ENCODE data around the gene CST9.
"Not testable (repeated sequence)": the region's sequence is repeated elsewhere in the genome, so short reads cannot be mapped to it uniquely, and the experiment has no call there.

The CST9 gene

DNA sequence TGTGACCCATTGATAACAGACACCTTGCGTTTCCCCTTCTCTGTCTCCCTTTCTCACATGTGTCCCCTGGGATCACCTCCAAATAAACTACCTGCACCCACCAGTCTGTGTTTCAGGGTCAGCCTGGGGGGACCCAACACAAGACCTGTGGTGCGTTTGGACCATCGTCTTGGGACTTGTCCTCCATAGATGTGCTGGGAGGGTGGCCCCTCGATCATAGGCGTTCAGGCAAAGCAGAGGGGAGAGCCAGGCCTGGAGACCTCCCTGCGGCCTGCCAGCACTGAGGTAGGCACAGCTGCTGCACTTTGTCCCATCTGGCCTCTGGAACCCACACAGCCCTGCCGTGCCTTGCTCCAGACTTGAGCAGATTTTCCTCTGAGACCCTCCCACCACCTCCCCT, 18.1 kb downstream of the CST9 start:
- DNase-seq (ENCODE audit: low read depth) = no peak

DNA sequence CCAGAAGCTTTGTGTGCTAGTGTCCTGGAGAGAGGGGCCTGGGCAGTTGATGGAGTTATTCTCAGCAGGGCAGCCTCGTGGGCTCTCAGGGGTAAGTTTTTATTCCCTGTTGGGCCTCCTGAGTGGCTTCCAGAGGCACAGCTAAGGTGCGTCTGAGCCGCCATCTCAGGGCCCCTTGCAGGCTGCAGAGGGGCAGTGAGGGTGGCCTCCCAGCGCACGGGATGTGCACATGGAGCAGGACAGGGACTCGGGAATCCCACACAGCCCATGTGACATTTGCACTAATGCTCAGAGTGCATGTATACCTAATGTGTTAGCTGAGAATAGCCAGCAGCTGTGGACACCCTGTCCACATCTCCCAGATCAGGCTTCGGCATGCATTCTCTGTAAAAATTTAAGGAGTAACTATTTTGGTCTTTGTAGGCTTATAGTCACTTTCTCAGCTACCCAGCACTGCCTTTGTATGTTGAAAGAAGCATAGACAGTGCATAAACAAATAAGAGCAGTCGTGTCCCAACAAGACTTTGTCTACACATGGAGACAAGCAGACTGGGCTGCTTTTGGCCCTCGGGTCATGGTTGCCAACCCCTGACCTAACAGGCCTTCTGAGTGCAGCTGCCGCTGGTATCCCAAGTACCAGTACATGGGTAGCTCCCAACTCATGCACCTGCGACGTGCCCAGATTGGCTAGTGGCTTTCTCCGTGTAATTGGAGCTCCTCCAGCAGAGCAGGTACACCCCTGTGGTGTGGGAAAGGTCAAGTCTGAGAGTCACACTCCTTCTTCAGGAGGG, 18.8 kb downstream of the CST9 start:
- no peak for DNase-seq (ENCODE audit: low read depth)

DNA sequence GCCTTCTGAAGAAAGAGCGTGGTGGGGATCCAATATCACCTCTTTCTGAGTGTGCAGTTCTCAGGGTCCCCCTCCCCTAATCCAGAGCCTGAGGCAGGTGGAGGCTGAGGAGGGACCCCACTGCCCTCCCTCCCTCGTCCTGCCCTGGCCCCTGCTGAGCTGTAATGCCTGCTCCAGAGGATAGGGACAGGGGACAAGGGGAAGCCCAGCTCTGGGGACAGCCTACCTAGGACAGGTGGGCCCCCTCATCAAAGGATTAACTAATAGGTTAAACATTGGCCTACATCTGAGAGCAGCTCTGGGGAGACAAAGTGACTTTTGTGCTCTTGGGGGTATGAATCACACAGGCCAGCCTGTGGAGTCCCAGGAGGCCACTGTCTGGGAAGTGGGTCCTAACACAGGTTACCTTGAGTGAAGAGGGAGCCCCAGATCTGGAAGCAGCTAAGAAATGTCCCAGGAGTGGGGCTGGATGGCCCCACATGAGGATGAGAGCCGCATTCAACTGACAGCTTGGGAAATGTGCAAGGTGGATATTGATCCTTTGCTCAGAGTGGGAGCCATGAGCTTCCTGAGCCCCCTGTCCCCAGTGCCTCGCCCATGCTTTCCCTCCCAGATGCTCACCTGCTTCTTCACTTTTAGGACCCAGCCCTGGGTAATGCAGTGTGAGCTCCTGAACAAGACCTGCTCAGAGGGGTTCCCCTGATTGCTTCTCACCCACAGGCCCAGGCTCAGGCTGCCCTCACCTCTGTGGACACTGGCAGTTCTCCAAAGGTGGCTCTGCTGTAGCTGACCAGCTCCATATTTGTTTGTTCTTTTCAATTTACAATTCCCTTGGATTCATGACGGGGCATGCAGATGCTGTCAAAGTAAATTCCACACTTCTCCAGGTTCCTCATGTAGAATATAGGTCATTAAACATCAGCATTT, 19.6 kb downstream of the CST9 start:
- no peak for DNase-seq (ENCODE audit: low read depth)

DNA sequence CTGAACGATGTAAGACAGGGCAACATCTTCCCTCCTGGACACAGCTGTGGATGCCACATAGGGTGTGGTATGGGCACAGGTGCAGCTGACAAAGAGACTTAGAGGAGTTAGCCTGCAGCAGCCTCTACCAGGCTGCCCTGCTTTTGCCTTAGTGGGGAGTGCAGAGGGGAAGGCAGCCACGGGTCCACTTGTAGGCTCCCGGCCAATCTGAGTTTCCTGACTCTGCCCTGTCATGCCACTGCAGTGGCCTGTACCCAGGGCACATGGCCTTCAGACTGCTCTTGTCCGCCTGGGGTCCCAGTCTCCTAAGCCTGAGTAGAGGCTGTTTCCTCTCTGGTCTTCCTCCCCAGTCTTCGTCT, 20.3 kb downstream of the CST9 start:
- DNase-seq (ENCODE audit: low read depth) = no peak

DNA sequence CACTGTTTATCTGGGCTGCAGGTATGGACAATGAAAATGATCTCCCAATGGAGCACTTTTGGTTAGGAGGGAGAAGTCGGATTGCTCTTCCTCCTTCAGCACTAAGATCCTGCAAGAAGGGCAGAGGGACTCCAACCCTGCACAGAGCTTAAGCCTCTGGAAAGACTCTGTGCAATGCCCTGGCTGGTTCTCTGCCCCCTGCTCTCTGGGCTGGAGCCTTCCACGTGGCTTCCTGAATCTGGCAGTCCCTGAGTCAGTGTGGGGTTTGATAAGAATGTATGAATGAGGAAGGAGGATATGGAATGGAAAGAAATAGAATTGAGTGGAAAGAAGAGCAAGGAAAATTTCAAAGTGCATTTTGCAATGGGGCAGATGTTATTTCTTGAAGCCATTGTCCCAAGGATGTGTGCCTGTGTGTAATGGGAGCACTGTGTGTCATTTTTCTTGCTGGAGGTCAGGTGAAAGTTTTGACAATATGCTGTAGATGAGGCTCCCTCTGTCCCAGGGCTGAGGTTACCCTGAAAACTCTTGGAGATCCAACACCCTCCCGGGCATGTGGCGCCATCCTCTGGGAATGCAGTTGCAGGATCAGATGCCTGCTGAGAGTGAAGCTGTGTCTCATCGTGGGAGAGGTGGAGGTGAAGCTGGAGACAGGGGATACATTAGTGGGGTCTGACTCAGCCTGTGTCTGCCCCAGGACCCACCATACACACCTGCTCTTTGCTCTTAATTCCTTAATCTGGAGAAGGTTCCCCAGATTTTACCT, 21.1 kb downstream of the CST9 start:
- no peak for DNase-seq (ENCODE audit: low read depth)

DNA sequence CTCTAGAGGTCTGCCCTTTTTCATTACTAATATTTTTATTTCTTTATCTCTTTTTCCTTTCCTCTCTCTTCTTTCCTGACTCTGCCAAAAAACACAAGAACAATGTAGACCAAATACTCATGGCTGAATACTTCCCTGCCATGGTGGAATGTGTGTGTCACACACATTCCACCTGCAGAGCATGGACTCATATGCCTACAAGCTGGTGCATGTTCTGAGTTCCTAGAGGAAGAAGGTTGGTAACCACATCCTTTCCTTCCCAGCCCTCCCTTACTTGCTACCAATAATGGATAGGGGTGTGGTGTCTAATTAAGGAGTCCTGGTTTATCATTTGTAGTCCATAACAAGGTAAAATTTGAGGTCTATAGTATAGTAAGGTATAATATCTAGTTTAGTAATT, 22.2 kb downstream of the CST9 start:
- no peak for DNase-seq (ENCODE audit: low read depth)

DNA sequence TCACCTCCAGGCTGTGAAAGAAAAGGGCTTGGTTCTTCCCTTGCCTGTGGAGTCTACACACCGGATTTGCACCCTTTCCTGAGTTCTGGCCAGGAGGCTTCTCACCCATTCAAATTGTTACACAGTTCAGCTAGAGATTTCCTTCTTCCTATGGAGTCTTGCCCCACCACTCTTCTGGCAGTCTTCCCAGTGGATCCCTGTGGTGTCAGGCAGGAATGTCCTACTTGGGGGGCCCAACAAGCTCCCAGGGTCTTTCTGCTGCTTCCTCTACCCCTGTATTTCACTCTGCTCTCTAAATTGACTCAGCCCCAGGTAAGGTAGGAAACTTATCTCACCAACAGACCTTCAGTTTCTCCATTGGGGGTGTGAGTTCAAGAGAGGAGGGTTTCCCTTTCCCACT, 23.4 kb downstream of the CST9 start:
- DNase-seq (ENCODE audit: low read depth) = no peak

DNA sequence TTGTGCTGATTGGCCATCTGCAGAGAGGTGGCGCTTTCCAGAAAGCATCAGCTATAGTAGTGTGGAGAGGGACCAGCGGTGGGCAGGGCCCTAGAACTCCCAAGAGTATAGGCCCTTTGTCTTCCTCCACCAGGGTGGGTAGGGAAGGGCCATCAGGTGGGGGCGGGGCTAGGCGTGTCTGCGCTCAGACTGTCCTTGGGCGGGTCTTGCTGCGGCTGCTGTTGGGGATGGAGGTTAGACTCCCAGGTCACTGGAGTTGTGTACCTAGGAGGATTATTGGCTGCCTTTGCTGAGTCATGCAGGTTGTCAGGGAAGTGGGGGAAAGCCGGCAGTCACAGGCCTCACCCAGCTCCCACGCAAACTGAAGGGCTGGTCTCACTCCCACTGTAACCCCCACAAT, 23.9 kb downstream of the CST9 start:
- not testable (repeated sequence) for DNase-seq (ENCODE audit: low read depth)

DNA sequence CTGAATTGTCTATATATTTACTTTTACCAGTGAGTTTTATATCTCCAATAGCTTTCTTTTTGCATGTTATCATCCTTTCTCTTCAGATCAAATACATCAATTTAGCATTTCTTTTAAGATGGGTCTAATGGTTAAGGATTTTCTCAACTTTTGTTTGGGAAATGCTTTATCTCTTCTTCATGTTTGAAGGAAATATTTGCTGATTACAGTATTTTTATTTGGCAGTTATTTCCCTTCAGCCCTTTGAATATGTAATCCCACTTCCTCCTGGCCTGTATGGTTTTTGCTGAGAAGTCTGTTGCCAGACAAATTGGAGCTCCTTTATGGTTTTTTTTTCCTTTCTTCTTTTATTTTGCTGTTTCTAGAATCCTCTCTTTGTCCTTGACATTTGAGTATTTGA, 30.7 kb downstream of the CST9 start:
- no peak for DNase-seq (ENCODE audit: low read depth)

DNA sequence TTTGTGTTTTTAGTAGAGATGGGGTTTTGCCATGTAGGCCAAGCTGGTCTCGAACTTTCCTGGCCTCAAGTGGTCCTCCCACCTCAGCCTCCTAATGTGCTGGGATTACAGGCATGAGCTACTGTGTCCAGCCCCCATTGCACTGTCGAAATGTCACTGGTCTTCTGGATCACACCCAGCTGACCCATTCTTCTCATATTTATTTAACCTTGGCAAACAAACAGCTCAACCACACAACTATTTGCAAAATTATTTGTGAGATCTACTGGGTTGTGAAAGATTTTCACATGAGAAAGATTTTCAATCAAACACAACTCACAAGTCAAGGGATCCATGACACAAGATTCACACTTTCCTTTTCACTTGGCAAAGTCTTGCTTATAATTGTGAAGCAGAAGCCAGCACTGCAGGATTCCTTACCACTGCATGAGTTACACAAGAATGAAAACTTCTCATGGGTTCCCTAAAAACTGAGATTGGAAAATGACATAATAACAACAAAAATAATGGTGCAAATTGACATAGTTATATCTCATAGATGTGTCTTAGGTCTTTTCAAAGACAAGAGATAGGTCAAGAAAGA, 35.4 kb downstream of the CST9 start:
- DNase-seq (ENCODE audit: low read depth) = no peak

DNA sequence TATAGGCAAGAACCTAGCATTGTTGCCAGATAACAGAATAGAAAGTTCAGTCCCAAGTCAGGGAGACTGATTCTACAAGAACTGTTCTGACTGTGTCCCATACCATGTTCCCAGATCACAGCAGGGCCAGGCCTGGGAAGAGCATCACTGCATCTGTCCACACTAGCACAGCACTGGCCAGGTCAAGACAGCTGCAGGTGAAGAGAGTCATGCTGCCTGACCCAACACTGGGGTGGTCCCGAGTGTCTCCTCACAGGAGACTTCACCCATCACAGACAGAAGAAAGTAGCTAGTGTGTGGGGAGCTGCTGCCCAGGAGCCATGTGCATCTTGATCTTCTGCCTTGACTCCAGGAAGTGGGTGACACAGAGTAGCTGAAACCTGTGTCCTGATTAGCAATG, 36.1 kb downstream of the CST9 start:
- no peak for DNase-seq (ENCODE audit: low read depth)

DNA sequence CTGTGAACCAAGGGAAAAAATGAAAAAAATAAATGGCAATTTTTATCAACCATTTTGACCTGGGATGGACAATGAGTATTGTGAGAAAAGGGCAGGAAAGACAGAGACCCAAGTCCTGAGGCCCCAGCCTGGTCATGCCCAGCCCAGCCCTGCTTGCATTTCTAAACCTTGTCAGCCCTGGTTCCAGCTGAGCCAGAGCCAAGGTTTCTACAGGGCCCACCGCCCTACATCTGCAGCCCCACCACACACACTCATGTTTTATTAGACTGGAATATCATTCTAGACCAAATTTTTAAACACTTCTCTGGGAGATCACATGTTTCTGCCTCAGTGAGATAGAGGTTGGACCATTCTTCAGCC, 36.8 kb downstream of the CST9 start:
- DNase-seq (ENCODE audit: low read depth) = no peak

DNA sequence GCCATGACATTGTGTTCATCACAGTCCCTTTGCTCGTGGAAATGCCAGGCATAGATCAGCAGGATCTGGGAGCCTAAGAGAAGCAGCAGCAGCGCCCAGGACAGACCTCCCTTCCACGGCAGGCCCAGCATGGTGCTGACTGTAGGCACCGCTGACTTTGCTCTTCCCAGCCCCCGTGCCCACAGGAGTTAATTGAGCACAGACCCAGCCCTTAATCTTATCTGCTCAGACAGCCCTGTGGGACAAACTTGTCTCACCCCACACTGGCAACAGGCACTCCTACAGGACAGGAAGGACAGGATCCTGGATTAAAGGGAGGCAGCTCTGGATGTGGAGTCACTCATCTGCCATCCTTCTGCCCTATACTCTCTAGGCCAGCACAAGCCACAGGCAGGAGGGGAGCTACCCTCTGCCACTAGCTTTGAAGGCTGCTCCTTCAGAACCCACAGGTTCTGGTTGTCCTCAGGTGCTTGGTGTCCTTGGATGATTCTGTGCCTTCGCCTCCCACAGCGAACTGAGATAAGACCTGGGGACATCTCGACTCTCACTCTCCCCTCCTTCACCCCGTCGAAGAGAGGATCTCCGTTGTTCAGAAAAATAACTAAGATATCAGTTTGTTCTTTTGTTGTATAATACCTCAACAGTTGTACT, 37.3 kb downstream of the CST9 start, which contains the start of gene CST9L:
Gene CST9L (minus strand): TSS at position 165 of the 651 bp plus-strand sequence. CDS start 34 bp downstream, at position 131.
- no peak for DNase-seq (ENCODE audit: low read depth)

DNA sequence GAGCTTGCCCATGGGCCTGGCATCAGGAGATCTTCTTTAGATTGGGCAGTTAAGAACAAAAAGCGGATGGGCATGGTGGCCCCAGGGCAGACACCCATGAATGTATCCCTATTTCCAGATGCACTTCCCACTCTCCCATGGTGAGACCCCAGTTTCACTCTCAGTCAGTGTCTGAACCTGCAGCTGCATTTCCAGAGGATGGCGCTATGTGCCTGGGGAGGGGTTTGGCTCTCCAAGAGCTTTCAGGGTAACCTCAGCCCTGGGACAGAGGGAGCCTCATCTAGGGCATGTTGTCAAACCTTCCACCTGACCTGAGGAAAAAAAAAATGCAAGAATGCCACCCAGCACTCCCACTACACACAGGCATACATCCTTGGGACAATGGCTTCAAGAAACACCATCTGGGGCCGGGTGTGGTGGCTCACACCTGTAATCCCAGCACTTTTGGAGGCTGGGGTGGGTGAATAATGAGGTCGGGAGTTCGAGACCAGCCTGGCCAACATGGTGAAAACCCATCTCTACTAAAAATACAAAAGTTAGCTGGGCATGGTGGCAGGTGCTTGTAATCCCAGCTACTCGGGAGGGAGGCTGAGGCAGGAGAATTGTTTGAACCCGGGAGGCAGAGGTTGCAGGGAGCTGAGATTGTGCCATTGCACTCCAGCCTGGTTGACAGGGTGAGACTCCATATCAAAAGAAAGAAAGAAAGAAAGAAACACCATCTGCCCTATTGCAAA, 39.4 kb downstream of the CST9 start:
- no peak for DNase-seq (ENCODE audit: low read depth)

DNA sequence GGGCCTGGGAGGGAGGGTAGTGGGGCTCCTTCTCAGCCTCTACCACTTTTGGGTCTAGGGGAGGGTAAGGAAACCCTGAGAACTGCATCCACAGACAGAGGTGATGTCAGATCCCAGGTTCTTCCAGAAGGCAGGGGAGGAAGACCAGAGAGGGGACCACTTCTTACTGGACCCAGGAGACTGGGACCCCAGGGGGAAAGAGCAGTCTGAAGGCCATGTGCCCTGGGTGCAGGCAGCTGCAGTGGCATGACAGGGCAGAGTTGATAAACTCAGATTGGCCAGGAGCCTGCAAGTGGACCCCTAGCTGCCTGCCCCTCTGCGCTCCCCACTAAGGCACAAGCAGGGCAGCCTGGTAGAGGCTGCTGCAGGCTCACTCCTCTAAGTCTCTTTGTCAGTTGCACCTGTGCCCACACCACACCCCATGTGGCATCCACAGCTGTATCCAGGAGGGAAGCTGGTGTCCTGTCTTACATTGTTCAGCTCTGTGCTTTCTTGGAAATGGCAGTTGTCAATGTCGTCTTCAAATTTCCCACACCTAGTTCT, 40.1 kb downstream of the CST9 start:
- no peak for DNase-seq (ENCODE audit: low read depth)

DNA sequence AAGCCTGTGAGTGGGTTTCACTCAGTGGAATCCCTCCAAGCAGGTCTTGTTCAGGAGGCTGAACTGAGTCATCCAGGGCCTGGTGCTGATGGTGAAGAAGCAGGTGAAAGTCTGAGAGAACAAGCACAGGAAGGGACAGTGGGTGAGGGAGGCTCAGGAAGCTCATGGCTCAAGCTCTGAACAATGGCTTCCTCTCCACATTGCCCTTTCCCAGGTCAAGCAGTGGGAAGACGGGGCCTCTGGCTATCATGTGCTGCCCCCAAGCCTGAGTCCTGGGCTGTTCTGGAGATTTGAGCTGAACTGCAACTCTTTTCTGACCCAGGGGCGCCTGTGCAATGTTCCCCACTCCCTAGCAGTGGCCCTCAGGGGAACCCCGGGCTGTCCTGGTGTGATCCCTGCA, 40.8 kb downstream of the CST9 start:
- DNase-seq (ENCODE audit: low read depth) = no peak

DNA sequence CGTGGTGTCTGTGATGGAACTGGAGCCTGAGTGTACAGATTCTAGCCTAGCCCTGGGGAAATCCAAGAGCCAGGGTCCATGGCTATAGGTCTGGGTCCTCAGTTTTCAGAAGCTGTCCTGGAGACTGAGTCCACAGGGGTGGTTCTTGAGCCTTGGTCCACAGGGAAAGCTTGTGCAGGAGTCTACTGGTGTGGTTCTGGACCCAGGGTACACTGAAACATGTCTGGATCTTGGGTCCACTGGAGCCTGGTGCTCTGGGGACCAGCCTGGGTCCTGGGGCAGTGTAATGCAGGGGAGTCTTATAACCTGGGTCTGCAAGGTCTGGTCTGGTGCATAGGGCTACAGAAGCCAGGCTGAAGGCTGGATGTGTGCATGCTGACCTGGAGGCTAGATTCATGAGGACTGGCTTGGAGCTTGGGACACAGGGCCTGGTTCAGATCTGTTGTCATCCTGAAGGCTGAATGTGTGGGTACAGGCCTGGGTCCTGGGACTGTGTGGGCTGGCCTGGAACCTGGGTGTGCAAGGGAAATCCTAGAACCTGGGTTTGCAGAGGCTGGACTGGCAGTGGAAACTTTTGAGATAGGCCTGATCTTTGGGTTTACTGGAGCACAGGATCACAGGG, 42.9 kb downstream of the CST9 start:
- DNase-seq (ENCODE audit: low read depth) = no peak

DNA sequence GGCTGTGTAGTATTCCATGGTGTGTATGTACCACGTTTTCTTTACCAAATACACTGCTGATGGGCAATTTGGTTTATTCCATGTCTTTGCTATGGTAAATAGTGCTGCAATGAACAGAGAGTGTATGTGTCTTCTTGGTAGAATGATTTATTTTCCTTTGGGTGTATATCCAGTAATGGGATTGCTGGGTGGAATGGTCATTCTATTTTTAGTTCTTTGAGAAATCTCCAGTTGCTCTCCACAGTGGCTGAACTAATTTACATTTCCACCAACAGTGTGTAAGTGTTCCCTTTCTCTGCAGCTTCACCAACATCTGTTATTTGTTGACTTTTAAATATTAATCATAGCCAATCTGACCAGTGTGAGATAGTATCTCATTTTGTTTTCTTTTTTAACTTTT, 51.3 kb downstream of the CST9 start:
- no peak for DNase-seq (ENCODE audit: low read depth)

Measured in GM04503 (cell line).